Peyer's patch (tissue), 4 donors: ENCODE results near the gene ESF1.

Experiments used
- CTCF ChIP-seq, 6 experiments: fragments of 450-650 bp in 4 of 6; fragments of 200-600 bp in 2 of 6; sonication (generic) in 1 of 6; IDR thresholded peaks; one replicate each; pipeline ENCODE4 v1.5.1; 2017 to 2019; ENCODE audit warnings: antibody characterized with exemption in 6 of 6, mild to moderate bottlenecking in 3 of 6, moderate library complexity in 1 of 6
- POLR2A ChIP-seq, 2 donors: fragments of 450-650 bp; IDR thresholded peaks; one replicate each; pipeline ENCODE4 v1.5.1; 2017; ENCODE audit warnings: antibody characterized with exemption in 2 of 2, mild to moderate bottlenecking in 2 of 2, moderate library complexity in 2 of 2

- TF ChIP-seq POLR2A (IDR thresholded peaks at IDR 0.05) (peak in 1 of 2 donors; percentile 47), CTCF (IDR thresholded peaks at IDR 0.05) (peak in 1 of 6 experiments; percentile 5)
These were observed at the start of gene ESF1, which contains the start of gene NDUFAF5 for GRCh38 chr20:13784893-13785715.
